Upper lobe of left lung (tissue), 6 donors: ENCODE results near the gene TTPAL. TPM values are rescaled to one million over a fixed set of nuclear protein-coding genes. Genes with fewer than 3 reads are reported as not detected.

Source experiments
- ATAC-seq, 2 donors: fragments of 200-7000 bp; cut with Tn5 transposase; one replicate each; pipeline ENCODE4 v1.9.1; 2022; ENCODE audit warnings: mild to moderate bottlenecking in 2 of 2, moderate library complexity in 2 of 2; ENCODE audit not compliant: low FRiP score in 2 of 2
- DNase-seq, 2 donors: peaks; one replicate each; pipeline ENCODE4 v3.0.0-alpha.2; 2019 to 2020
- H3K27ac ChIP-seq, 4 donors: fragments of 200-600 bp; sonication (generic); one replicate each; pipeline ENCODE4 v1.5.1; 2016 to 2019
- H3K27me3 ChIP-seq, 4 donors: fragments of 200-600 bp; sonication (generic); one replicate each; pipeline ENCODE4 v1.5.1; 2017 to 2019
- H3K36me3 ChIP-seq, 4 donors: fragments of 200-600 bp; sonication (generic); one replicate each; pipeline ENCODE4 v1.5.1; 2016 to 2019
- H3K4me1 ChIP-seq, 4 donors: fragments of 200-600 bp; sonication (generic); one replicate each; pipeline ENCODE4 v1.5.1; 2018 to 2019
- H3K4me3 ChIP-seq, 4 donors: fragments of 200-600 bp; sonication (generic); one replicate each; pipeline ENCODE4 v1.5.1; 2017 to 2019; ENCODE audit warnings: mild to moderate bottlenecking in 2 of 4, moderate library complexity in 1 of 4
- H3K9me3 ChIP-seq, 4 donors: fragments of 200-600 bp; sonication (generic); one replicate each; pipeline ENCODE4 v1.5.1; 2018 to 2019
- CTCF ChIP-seq, 6 experiments: fragments of 450-650 bp in 4 of 6; fragments of 200-600 bp in 2 of 6; sonication (generic) in 2 of 6; IDR thresholded peaks; one replicate each; pipeline ENCODE4 v1.5.1; 2016 to 2019; ENCODE audit warnings: antibody characterized with exemption in 6 of 6
- EP300 ChIP-seq, 4 donors: sonication (generic); formaldehyde crosslinking; IDR thresholded peaks; one replicate each; pipeline ENCODE4 v1.5.1; 2017; ENCODE audit warnings: antibody characterized with exemption in 4 of 4, control low read depth in 2 of 4
- POLR2A ChIP-seq, 4 donors: fragments of 450-650 bp; IDR thresholded peaks; one replicate each; pipeline ENCODE4 v1.5.1; 2016 to 2017; ENCODE audit warnings: antibody characterized with exemption in 4 of 4, mild to moderate bottlenecking in 2 of 4
- POLR2AphosphoS5 ChIP-seq, 2 donors: sonication (generic); formaldehyde crosslinking; IDR thresholded peaks; one replicate each; pipeline ENCODE4 v1.5.1; 2017; ENCODE audit warnings: antibody characterized with exemption in 2 of 2
- WGBS, 2 donors: methylation state at CpG; one replicate each; pipeline ENCODE4 v1.1.5; 2017 to 2018; 5-methylcytosine and 5-hydroxymethylcytosine counted together
- total RNA-seq, 6 donors: library from RNA; depleted of rRNA in 4 of 6; stranded (reverse); fragments of >200 nt in 4 of 6; gene quantifications; one replicate each; pipeline versions ENCODE4 v1.1.0 to v1.2.1, GENCODE V29; 2016 to 2021
- donor health status: DM: no; HTN: no; CAD: no; lungs with moderate emphysema.
- donor health status: DM: no; HTN: yes; CAD: no; lungs with severe emphysema.

TTPAL gene
- total RNA-seq, 6 donors from 2014 or later = 9.4 to 12.2 (median 10.2) TPM

- 63 to 72% methylated on average over 7 of the region's 7 CpGs for WGBS, 2 donors
- Histone ChIP-seq H3K4me1 (peaks cover 15 to 23% (median 17%) of the 10 kb centered on the region in 4 donors), H3K36me3 (no peaks in the 10 kb centered on the region), H3K27me3 (no peaks in the 10 kb centered on the region), H3K9me3 (no peaks in the 10 kb centered on the region), H3K27ac (peak overlapping the region in 2 of 4 donors; percentile 45 to 84), H3K4me3 (no peak overlapping the region)
- ATAC-seq = no peak
- TF ChIP-seq EP300 (IDR thresholded peaks at IDR 0.05) = no peak
- no peak for TF ChIP-seq CTCF (IDR thresholded peaks at IDR 0.05)
- no peak for TF ChIP-seq POLR2AphosphoS5 (IDR thresholded peaks at IDR 0.05)
- DNase-seq = no peak
Measured at GRCh38 chr20:44449864-44450263, 25.8 kb upstream of the TTPAL start.

GRCh38 chr20:44450281-44450889 is 25.3 kb upstream of the TTPAL start:
- WGBS, 2 donors = 40 to 57% methylated on average over 3 of the region's 3 CpGs
- ATAC-seq (no peak), DNase-seq (no peak)
- Histone ChIP-seq H3K4me3 (no peak overlapping the region), H3K9me3 (no peaks in the 10 kb centered on the region), H3K4me1 (peaks cover 15 to 23% (median 18%) of the 10 kb centered on the region in 4 donors), H3K36me3 (no peaks in the 10 kb centered on the region), H3K27ac (peak overlapping the region; percentile 45 to 84 (median 62)), H3K27me3 (no peaks in the 10 kb centered on the region)
- TF ChIP-seq EP300 (IDR thresholded peaks at IDR 0.05) (no peak), POLR2AphosphoS5 (IDR thresholded peaks at IDR 0.05) (peak in 1 of 2 donors; percentile 35)

DNA sequence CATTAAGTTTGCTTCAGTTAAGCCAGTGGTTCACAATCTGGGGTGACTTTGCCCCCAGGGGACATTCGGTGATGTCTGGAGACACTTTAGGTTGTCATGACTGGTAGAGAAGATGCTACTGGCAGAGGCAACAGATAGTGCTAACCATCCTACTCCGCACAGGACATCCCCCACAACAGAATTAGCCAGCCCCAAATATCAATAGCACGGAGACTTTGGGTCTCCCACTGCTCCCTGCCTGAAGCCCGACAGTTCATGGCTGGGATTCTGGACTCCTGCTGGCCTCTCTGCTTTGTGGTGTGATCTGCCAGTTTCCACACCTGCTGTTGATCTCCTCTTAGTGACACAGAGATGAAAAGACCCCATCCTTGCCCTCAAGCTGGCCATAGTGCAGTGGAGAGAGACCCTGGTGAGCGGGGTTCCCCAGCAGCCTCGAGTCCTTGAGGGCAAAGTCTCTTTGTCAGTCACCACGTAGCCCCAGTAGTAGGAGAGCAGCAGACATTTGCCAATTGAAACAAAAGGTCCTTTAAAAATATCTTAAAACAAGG is 24.7 kb upstream of the TTPAL start:
- TF ChIP-seq POLR2AphosphoS5 (IDR thresholded peaks at IDR 0.05) (no peak), CTCF (IDR thresholded peaks at IDR 0.05) (no peak)
- 73 to 76% methylated on average over 7 of the region's 7 CpGs for WGBS, 2 donors
- Histone ChIP-seq H3K27ac (peak overlapping the region; percentile 45 to 84 (median 62)), H3K36me3 (no peaks in the 10 kb centered on the region), H3K4me3 (no peak overlapping the region), H3K27me3 (no peaks in the 10 kb centered on the region), H3K9me3 (no peaks in the 10 kb centered on the region), H3K4me1 (peaks cover 15 to 23% (median 18%) of the 10 kb centered on the region in 4 donors)
- ATAC-seq = no peak
- DNase-seq = no peak

DNA sequence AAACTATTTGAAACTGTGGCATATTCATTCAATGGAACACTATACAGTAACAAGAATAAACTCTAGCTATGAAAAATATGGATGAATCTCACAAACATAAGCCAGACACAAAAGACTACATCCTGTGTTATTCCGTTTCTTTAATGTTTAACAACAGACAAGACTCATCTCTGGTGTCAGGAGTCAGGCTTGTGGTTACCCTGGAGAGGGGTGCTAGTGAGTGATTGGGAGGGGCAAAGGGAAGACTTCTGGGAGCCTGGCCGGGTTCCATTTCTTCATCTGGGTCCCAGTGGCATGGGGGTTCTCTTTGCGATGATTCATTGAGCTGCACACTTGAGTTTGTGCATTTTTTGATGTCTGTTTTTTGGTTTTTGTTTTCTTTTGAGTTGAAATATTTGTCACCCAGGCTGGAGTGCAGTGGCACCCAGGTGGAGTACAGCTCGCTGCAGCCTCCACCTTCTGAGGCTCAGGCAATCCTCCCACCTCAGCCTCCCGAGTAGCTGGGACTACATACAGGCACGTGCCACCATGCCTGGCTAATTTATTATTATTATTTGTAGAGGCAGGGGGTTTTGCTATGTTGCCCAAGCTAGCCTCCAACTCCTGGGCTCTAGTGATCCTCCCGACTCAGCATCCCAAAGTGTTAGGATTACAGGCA is 21.2 kb upstream of the TTPAL start:
- no peaks in the 10 kb centered on the region for H3K9me3 ChIP-seq
- no peak for ATAC-seq
- DNase-seq = no peak
- no peaks in the 10 kb centered on the region for H3K36me3 ChIP-seq
- TF ChIP-seq EP300 (IDR thresholded peaks at IDR 0.05) = no peak
- no peak for TF ChIP-seq CTCF (IDR thresholded peaks at IDR 0.05)
- TF ChIP-seq POLR2AphosphoS5 (IDR thresholded peaks at IDR 0.05) = no peak
- no peak for TF ChIP-seq POLR2A (IDR thresholded peaks at IDR 0.05)
- no peak overlapping the region for H3K27ac ChIP-seq
- H3K4me1 ChIP-seq = peaks cover 10 to 20% (median 15%) of the 10 kb centered on the region in 4 donors
- H3K4me3 ChIP-seq = no peak overlapping the region
- 81 to 92% methylated on average over 7 of the region's 7 CpGs for WGBS, 2 donors
- no peaks in the 10 kb centered on the region for H3K27me3 ChIP-seq

GRCh38 chr20:44455126-44455525 is 20.5 kb upstream of the TTPAL start:
- H3K9me3 ChIP-seq = no peaks in the 10 kb centered on the region
- TF ChIP-seq POLR2AphosphoS5 (IDR thresholded peaks at IDR 0.05) (no peak), POLR2A (IDR thresholded peaks at IDR 0.05) (no peak), CTCF (IDR thresholded peaks at IDR 0.05) (no peak), EP300 (IDR thresholded peaks at IDR 0.05) (no peak)
- H3K4me1 ChIP-seq = peaks cover 6 to 14% (median 8%) of the 10 kb centered on the region in 4 donors
- H3K27ac ChIP-seq = no peak overlapping the region
- no peak for DNase-seq
- H3K27me3 ChIP-seq = no peaks in the 10 kb centered on the region
- ATAC-seq = peak in 1 of 2 donors; percentile 49
- 41 to 59% methylated on average over 3 of the region's 3 CpGs for WGBS, 2 donors
- H3K36me3 ChIP-seq = no peaks in the 10 kb centered on the region
- H3K4me3 ChIP-seq = no peak overlapping the region
